GM12891 (cell line): Measurements from ENCODE around the gene CUTA.

Source experiments
- DNase-seq: peaks from one replicate; pipeline ENCODE4 v3.0.0; 2011; ENCODE audit warnings: low spot score; ENCODE audit not compliant: insufficient read length
- FAIRE-seq: peaks from 2 replicates; lab custom pipeline; 2011; peaks lifted over from hg19 to GRCh38; lab: Jason Lieb, UNC
- PAX5 ChIP-seq: IDR thresholded peaks from 2 replicates; pipeline ENCODE4 v1.6.1; 2011; ENCODE audit warnings: low read length, moderate library complexity, mild to moderate bottlenecking; ENCODE audit not compliant: insufficient read depth, severe bottlenecking
- POLR2A ChIP-seq: IDR thresholded peaks from 2 replicates; pipeline ENCODE4 v1.6.1; 2011; ENCODE audit warnings: low read depth, low read length, control low read depth
- POLR2AphosphoS5 ChIP-seq: IDR thresholded peaks from 2 replicates; pipeline ENCODE4 v1.6.1; 2011; ENCODE audit warnings: low read depth, low read length, control low read depth
- POU2F2 ChIP-seq: IDR thresholded peaks from 2 replicates; pipeline ENCODE4 v1.6.1; 2011; ENCODE audit warnings: low read depth, mild to moderate bottlenecking, control low read depth, low read length, moderate library complexity
- SPI1 ChIP-seq: IDR thresholded peaks from 2 replicates; pipeline ENCODE4 v1.6.1; 2011; ENCODE audit warnings: low read depth, low read length, control low read depth
- TAF1 ChIP-seq: IDR thresholded peaks from 2 replicates; pipeline ENCODE4 v1.6.1; 2011; ENCODE audit warnings: low read depth, low read length, control low read depth

CUTA gene

DNA sequence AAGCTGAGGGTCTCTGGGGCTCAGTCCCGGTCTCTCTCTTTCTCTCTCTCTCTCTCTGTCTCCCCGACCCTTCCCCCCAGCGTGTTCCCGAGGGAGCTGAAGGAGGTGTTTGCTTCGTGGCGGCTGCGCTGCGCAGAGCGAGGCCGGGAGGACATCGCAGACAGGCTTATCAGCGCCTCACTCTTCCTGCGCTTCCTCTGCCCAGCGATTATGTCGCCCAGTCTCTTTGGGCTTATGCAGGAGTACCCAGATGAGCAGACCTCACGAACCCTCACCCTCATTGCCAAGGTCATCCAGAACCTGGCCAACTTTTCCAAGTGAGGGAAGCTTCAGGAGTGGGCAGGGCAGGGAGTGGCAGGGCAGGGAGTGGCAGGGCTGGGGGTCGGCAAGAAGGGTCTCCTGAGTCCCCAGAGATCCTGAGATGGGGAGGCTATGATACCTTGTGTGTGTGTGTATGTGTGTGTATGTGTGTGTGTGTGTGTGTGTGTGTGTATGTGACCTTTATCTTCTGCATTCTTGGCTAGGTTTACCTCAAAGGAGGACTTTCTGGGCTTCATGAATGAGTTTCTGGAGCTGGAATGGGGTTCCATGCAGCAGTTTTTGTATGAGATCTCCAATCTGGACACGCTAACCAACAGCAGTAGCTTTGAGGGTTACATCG lies 22.9 kb upstream of the CUTA start:
- FAIRE-seq (no peak), DNase-seq (peak; percentile 9)
- TF ChIP-seq PAX5: no peak
- no peak for TF ChIP-seq POU2F2

DNA sequence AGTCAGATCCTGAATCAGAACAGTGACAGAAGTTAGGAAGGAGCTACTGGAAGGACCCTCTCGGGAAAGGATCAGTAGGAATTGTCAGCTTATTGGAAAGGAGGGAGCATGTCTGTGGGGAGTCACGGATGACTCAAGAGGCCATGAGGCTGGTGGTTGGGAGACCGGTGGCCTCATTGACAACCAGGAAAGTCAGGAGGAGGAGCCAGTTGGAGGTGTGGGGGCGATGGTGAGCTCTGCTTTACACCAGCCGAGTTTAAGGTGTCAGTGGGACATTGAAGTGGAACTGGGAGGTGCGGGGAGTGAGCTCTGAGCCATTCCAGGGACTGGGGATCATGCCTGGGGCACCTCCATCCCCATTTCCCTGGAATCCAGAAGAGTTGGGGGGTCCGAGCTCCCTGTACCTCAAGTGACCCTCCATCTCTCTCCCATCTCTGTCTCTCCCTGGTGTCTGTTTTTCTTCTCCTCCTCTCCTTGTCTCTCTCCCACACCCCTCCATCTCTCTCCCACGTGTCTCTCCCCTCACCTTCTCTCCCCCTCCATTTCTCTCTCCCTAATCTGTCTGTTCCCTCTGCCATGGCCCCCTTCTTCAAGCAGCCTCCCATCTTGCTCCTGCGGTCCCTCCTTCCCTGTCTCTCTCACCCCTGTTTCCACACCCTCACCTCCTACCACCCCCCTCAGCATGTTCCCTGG lies 22.2 kb upstream of the CUTA start:
- DNase-seq: no peak
- no peak for FAIRE-seq
- no peak for TF ChIP-seq POLR2A
- no peak for TF ChIP-seq POU2F2
- no peak for TF ChIP-seq SPI1
- TF ChIP-seq PAX5: no peak
- TF ChIP-seq POLR2AphosphoS5: no peak
- no peak for TF ChIP-seq TAF1

DNA sequence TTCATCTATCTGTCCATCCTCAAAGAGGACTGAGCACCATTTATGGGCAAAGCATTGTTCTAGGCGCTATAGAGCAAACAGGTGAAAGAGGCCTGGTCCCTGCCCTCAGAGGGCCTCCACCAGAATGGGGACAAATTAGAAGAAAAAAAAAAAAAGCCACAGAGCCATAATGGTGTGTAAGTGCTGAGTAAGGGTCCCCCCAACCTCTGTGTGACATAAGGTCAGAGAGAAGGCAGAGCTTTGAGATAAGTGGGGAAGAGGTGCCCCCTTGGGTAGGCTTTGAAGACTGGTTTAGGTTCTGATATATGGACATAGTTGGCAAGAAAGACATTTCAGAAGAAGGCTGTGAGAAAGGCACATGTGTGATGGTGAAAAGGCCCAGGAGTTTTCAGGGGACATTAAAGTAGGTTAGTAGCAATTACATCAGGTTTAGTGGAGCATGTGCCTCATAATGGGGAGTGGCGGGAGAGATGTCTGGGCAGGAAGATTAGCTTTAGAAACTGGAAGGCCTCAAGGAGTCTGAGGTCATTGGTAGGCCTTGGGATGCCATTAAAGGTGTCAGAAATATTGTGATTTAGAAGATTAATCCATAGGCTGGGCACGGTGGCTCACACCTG lies 21.2 kb upstream of the CUTA start:
- FAIRE-seq (no peak), DNase-seq (no peak)
- TF ChIP-seq POLR2AphosphoS5: no peak
- TF ChIP-seq TAF1: no peak
- no peak for TF ChIP-seq POLR2A
- no peak for TF ChIP-seq SPI1

DNA sequence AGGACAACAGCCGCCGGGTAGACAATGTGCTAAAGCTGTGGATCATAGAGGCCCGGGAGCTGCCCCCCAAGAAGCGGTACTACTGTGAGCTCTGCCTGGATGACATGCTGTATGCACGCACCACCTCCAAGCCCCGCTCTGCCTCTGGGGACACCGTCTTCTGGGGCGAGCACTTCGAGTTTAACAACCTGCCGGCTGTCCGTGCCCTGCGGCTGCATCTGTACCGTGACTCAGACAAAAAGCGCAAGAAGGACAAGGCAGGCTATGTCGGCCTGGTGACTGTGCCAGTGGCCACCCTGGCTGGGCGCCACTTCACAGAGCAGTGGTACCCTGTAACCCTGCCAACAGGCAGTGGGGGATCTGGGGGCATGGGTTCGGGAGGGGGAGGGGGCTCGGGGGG lies 19.8 kb upstream of the CUTA start:
- FAIRE-seq: no peak
- TF ChIP-seq PAX5 (no peak), SPI1 (no peak), TAF1 (no peak), POLR2AphosphoS5 (no peak), POLR2A (no peak), POU2F2 (no peak)
- no peak for DNase-seq

DNA sequence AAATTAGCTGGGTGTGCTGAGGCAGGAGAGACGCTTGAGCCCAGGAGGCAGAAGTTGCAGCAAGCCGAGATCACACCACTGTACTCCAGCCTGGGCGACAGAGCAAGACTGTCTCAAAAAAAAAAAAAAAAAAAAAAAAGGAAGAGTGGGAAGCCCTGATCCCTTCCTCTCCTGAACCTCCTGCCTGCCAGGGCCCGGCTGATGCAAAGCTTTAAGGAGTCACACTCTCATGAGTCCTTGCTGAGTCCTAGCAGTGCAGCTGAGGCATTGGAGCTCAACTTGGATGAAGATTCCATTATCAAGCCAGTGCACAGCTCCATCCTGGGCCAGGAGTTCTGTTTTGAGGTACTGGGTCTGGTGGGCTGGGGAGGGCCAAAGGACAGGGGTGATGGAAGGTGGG lies 17.1 kb upstream of the CUTA start:
- FAIRE-seq (no peak), DNase-seq (no peak)
- TF ChIP-seq SPI1: no peak
- TF ChIP-seq PAX5: no peak
- TF ChIP-seq TAF1: no peak
- no peak for TF ChIP-seq POLR2A
- no peak for TF ChIP-seq POU2F2
- TF ChIP-seq POLR2AphosphoS5: no peak

DNA sequence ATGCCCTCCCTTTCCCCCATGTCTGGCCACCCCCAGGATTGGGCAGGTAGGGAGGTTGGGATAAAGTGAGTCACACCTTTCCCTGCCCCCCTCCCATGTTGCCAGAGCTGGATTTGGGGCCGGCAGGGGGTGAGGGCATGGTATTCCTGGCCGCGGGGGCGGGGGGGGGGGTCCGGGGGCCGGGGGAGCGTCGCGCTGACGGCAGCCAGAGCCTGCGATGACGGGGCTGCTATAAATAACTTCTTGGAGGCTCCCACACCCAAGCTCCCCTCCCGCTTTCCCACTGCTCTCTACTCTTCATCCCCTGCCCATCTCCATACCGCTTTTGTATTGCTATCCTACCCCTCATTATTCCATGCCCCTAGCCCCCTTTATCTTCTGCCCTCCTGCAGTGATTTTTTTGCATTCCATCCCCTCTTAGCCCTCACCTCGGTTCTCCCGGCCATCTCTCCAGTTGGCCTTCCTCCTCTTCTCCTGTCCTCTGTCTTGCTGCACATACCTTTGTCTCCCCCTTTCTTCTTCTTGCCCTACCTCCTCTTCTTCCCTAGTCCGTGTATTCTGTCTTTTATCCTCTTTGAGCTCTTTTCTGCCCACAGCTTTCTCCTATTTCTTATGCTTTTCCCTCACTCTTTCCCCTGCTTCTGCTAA lies 15.8 kb upstream of the CUTA start:
- no peak for TF ChIP-seq POLR2A
- no peak for TF ChIP-seq SPI1
- no peak for TF ChIP-seq TAF1
- no peak for TF ChIP-seq PAX5
- no peak for TF ChIP-seq POU2F2
- FAIRE-seq: no peak

DNA sequence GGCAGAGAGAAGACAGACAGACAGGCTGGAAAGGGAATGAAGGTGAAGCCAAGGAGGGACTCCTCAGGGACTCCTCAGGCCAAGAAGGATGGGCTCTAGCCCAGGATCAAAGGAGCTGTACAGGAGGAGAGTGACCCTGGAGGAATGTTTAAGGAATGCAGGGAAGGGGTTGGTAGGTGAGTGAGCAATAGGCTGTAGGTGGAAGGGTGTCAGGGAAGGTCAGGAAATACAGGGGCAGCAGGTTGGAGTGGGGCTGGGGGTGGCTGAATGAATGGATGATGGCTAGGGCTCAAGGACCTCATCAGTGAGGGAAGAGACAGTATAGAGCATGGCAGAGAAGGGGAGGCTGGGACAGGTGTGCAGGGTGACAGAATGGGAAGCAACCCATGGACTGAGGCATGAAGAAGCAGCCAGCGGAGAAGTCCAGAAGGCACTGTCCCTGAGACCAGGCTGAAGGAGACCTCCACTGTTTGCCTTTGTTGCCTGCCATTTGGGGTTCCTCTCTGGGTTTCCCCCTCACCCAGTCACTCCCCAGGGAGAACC lies 15.2 kb upstream of the CUTA start:
- FAIRE-seq: no peak
- TF ChIP-seq TAF1 (no peak), SPI1 (no peak), PAX5 (no peak), POLR2A (no peak), POU2F2 (no peak), POLR2AphosphoS5 (no peak)
- DNase-seq: no peak

More for the DNA sequence above, 15.8 kb upstream of the CUTA start:
- no peak for DNase-seq

DNA sequence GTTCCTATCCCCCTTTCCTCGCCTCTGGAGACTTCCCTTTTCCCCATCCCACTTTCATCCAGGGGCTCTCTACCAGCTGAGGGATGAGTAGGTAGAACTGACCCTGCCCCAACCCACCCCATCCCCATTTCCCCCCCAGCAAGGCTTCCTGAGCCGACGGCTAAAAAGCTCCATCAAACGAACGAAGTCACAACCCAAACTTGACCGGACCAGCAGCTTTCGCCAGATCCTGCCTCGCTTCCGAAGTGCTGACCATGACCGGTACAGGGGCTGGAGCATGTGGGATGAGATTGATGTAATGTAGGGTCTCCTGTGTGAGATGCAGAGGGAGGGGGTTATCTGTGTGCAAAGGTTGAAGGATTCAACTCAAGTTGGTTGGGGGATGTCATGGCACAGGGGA lies 14.6 kb upstream of the CUTA start:
- no peak for TF ChIP-seq TAF1
- TF ChIP-seq PAX5: no peak
- TF ChIP-seq SPI1: no peak
- no peak for TF ChIP-seq POLR2AphosphoS5
- TF ChIP-seq POU2F2: no peak
- no peak for TF ChIP-seq POLR2A
- DNase-seq: no peak
- FAIRE-seq: no peak

DNA sequence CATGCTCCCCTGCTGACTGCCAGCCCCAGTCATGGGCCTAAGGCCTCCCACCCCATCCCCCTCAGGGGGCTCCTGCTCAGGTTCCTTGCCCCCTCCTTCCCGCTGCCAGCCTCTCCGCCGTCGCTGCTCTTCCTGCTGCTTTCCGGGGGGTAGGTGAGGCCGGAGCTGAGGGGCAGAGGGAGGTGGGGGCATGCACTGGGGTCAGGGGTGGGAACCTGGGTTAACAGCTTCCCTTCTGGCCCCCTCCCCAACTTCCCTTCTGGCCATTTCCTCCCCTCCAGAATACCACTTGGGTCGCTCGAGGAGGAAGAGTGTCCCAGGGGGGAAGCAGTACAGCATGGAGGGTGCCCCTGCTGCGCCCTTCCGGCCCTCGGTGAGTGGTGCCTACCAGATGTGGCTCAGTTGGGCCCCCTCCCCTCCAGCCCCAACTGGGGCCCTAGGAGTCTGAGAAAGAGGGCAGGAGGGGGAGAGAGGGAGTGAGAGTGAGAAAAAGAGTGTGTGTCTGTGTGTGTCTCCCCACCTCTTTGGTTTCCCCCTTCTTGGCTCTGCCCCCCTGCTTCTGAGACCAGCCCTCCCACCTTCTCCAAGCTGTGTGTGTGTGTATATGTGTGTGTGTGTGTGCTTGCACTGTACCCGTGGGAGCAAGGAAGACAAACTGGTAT lies 14.1 kb upstream of the CUTA start:
- DNase-seq: no peak
- FAIRE-seq: no peak
- no peak for TF ChIP-seq SPI1
- no peak for TF ChIP-seq POU2F2
- no peak for TF ChIP-seq PAX5
- TF ChIP-seq POLR2AphosphoS5: no peak
- TF ChIP-seq TAF1: no peak
- TF ChIP-seq POLR2A: no peak
